ENCODE measurements around the gene HSPA4.
A peak's percentile ranks its signal among the peaks of the same experiment; 100 is the strongest.
"Not testable (repeated sequence)": the region's sequence is repeated elsewhere in the genome, so short reads cannot be mapped to it uniquely, and the experiment has no call there.

HSPA4 gene

DNA sequence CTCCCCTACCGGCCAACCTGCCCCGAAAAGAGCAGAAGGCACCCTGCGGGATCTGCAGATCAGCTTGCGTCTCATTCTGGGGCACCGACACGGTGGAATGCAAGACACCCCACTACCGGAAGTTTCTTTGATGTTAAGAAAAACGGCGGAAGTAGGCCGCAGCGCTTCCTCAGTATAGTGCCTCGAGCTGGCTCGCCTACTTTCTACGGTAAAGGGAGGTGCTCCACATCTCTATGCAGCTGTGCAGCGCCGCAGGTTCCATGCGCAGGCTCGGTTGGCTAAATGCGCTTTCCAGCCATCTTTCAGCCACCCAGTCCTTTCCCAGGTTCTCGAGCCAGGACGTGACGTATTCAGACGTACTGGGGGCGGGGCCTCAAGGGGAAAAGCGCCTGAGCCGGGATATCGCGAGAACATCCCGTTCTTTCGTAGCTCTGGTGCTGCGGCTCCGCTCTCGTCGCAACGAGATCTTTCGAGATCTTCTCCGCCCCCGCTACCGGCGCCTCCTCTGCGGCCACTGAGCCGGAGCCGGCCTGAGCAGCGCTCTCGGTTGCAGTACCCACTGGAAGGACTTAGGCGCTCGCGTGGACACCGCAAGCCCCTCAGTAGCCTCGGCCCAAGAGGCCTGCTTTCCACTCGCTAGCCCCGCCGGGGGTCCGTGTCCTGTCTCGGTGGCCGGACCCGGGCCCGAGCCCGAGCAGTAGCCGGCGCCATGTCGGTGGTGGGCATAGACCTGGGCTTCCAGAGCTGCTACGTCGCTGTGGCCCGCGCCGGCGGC, at the start of gene HSPA4:
HSPA4 (plus strand) TSS at position 472 of the 775 bp plus-strand sequence; CDS start at position 710, 238 bp downstream.
- peak; percentile 95 for DNase-seq

DNA sequence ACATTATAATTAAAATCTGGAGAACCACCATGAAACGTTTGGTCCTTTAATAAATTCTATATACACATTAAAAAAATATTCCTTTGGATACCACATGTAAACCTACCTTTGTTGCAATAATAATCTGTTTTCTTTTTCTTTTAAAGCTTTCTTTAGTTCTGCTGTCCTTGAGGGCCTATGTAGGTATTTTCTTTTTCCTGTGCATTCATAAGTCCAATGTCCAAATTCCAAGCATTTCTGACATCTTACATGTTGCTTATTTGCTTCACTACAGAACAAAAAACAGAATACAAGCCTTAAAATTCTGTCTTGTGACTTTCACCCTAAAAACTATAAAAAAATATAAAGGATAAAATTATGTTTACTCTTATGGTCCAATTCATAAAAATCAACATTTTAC, 45.2 kb upstream of the HSPA4 start:
- no peak for DNase-seq

GRCh38 chr5:133008455-133008854, 43.4 kb upstream of the HSPA4 start:
- not testable (repeated sequence) for DNase-seq

DNA sequence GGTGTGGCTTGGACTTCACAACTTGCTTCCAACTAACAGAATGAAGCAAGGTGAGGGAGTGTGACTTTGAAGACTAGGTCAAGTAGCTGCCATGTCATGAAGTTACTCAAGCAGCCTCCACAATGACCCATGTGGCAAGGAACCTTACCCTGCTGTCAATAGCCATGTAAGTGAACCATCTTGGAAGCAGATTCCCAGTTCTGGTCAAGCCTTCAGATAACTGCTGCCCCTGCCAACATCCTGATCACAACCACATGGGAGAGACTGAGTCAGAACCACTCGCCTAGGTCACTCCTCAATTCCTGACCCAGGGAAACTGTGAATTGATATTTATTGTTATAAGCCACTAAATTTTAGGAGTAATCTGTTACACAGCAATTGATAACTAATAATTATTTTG, 36.3 kb upstream of the HSPA4 start:
- DNase-seq, result no peak

GRCh38 chr5:133017964-133018363, 33.8 kb upstream of the HSPA4 start:
- DNase-seq, result no peak

DNA sequence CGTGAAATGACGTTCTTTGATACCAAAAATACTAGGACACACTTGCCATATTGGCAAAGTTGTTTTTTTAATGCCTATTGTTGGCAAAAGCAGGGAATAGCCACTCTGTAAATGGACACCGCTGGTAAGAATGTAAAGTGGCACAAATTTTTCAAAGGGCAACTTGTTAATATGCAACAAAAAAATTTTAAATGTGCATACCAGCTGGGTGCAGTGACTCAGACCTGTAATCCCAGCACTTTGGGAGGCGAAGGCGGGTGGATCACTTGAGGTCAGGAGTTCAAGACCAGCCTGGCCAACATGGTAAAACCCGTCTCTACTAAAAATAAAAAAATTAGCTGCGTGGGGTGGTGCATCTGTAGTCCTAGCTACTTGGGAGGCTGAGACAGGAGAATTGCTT, 32.3 kb upstream of the HSPA4 start:
- DNase-seq, result not testable (repeated sequence)

- DNase-seq, result peak; percentile 90
These were observed 25.8 kb upstream of the HSPA4 start, which contains the start of gene ZCCHC10 for GRCh38 chr5:133025804-133026663. TSS of gene ZCCHC10 (minus strand) at chr5:133026549. CDS start at chr5:133026537, 12 bp downstream.

GRCh38 chr5:133026664-133027153, 25.1 kb upstream of the HSPA4 start:
- DNase-seq, result no peak

DNA sequence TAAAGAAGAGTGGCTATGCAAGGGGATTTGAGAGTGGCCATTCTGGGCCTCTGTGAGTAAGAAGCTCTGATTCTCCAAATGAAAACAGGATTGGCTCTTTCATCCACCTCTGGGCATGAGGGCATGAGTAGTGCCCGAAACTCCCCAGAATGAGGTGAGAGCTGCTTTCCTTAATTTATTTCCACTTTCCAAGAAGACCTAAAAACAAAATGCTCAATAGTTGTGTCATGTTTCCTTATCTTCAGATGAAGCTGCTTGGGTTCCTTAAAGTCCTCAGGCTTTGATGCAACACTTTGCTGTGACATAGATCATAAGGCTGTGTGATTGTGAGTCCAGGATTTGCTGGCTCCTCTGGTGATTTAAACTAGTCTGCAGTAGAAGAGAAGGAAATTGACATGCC, 22.4 kb upstream of the HSPA4 start:
- no peak for DNase-seq

DNA sequence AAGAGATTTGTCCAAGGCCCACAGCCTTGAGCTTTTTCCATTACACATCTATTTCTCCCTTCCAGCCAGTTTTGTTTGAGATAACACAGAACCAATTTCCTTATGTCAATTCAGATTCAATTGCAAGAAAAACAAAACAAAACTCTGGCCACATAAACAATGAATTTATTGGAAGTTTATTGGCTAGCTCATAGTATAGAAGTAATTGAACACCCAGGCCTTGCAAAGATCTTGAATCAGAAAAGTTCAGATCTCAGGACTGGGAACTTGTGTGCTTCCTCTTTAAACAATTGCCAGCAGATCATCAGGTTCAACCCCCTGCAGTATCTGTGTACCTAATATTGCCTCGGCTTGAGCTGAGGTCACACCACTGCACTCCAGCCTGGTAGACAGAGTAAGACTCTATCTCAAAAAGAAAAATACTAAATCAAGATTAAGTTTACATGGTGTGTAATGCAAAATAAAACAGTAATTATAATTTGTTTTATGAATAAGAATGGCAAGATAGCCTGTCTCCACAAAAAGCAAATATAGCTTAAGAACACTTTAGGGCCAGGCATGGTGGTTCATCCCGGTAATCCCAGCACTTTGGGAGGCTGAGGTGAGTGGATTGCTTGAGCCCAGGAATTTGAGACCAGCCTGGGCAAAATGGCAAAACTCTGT, 21.3 kb upstream of the HSPA4 start:
- DNase-seq, result no peak

- no peak for DNase-seq
These were observed 18.7 kb upstream of the HSPA4 start for GRCh38 chr5:133032852-133033742.

- DNase-seq, result no peak
These were observed 17.7 kb upstream of the HSPA4 start for GRCh38 chr5:133034064-133034463.

- no peak for DNase-seq
These were observed 16.6 kb upstream of the HSPA4 start for GRCh38 chr5:133035224-133035623.

DNA sequence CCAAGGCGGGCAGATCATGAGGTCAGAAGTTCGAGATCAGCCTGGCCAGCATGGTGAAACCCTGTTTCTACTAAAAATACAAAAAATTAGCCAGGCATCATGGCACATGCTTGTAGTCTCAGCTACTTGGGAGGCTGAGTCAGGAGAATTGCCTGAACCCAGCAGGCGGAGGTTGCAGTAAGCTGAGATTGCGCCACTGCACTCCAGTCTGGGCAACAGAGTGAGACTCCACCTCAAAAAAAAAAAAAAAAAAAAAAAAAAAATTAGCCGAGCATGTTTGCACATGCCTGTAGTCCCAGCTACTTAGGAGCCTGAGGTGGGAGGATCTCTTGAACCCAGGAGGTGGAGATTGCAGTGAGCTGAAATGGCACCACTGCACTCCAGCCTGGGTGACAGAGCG, 15.1 kb upstream of the HSPA4 start:
- not testable (repeated sequence) for DNase-seq

GRCh38 chr5:133041157-133041784, 10.5 kb upstream of the HSPA4 start:
- DNase-seq, result no peak

DNA sequence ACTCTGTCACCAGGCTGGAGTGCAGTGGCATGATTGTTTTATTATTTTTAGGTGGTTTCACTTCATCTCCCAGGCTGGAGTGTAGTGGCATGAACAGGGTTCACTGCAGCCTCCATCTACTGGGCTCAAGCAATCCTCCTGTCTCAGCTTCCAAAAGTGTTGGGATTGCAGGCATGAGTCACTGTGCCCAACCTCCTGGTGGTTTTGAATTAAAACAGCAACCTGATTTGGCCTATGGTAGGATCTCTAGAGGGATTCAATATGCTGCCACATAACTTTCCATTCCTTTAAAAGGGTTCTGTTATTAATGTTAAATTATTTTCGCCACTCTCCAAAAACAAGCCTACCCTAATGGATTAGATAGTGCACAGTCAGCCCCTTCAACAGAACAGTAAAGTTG, 9.9 kb upstream of the HSPA4 start:
- no peak for DNase-seq

- DNase-seq, result not testable (repeated sequence)
These were observed 5.3 kb upstream of the HSPA4 start for GRCh38 chr5:133046560-133046959.

GRCh38 chr5:133047404-133047803, 4.4 kb upstream of the HSPA4 start:
- no peak for DNase-seq

DNA sequence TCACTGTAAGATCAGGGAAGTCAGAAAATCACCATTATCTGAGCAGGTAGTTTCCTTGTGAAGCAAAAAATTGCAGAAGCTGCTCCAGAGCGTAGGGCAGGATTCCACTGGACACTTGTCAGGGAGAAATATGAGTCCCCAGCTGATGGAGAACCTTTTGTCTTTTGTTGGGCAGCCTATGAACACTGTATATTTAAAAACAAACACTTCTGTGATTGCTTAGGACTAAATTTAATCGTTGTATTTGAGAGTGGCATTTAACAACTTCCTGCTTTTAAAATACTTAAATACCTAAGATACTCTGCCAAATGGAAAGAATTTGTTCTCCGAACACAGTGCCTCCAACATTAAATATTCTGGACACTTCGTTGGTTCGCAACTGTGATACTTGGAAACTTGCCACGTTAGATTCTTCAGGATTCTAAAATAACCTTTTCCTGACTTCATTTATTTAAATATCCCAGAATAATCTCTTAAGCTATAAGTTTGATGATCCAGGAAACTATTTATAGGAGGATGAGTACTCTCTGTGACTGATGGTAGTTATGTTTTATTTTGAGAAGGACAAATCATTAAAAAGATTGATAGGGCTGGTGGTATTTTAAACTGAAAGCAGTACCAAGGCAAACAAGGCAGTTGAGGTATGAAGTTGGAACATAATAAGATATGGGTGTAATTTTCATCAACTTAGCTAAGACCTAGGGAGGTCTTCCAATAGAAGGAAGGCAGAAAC, 2.7 kb upstream of the HSPA4 start:
- DNase-seq, result no peak

DNA sequence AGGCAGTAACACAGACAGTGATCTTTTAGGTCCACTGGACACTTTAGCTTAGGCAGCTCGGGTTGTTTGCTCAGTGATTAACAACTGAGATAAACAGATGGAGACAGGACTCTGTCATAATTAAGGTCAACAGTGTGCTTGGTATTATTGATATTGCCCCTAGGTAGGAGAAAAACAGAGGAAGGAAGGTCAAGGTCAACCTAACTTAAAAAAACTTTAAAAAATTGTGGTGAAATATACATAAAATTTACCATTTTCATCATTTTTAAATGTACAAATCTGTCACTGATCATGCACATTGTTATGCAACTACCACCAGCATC, 2.1 kb upstream of the HSPA4 start:
- no peak for DNase-seq

GRCh38 chr5:133050521-133050920, 1.3 kb upstream of the HSPA4 start:
- DNase-seq, result no peak
